GM12873 (cell line): ENCODE data around the gene HPSE.

ENCODE experiments used
- TF ChIP-seq, protein P1 (sequence below): IDR thresholded peaks from 2 replicates; pipeline ENCODE4 v1.5.1; 2012; ENCODE audit warnings: low read depth, mild to moderate bottlenecking, moderate library complexity, low read length, control low read depth; ENCODE audit not compliant: insufficient read depth; ENCODE audit errors: missing control alignments

The HPSE gene

DNA sequence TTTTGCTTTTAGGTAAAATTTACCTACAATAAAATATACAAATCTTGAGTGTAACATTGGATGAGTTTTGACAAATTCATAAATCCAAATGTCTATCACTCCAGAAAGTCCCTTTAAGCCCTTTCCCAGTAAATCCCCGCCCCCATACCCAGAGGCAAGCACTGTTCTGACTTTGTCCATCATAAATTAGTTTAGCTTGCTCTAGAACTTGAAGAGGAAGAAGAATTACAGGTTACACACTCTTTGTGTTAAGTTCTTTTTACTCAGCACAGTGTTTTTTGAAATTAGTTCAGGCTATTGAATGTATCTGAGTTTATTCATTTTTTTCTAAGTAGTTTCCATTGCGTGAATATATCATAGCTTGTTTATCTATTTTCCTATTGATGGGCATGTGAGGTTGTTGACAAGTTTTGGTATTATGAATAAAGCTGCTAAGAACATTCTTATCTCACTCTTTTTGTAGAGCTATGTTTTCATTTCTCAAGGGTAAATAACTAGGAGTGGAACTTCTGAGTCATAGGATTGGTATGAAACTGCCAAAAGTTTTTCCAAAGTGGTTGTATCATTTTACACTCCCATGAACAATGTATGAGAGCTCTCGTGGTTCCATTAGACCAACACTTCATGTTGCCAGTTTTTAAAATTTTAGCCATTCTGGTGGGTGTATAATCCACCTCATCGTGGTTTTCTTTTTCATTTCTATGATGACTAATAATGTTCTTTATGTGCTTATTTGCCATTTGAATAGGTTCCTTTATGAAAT is 22.4 kb upstream of the HPSE start:
- TF ChIP-seq, protein P1, sequence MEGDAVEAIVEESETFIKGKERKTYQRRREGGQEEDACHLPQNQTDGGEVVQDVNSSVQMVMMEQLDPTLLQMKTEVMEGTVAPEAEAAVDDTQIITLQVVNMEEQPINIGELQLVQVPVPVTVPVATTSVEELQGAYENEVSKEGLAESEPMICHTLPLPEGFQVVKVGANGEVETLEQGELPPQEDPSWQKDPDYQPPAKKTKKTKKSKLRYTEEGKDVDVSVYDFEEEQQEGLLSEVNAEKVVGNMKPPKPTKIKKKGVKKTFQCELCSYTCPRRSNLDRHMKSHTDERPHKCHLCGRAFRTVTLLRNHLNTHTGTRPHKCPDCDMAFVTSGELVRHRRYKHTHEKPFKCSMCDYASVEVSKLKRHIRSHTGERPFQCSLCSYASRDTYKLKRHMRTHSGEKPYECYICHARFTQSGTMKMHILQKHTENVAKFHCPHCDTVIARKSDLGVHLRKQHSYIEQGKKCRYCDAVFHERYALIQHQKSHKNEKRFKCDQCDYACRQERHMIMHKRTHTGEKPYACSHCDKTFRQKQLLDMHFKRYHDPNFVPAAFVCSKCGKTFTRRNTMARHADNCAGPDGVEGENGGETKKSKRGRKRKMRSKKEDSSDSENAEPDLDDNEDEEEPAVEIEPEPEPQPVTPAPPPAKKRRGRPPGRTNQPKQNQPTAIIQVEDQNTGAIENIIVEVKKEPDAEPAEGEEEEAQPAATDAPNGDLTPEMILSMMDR: no peak

DNA sequence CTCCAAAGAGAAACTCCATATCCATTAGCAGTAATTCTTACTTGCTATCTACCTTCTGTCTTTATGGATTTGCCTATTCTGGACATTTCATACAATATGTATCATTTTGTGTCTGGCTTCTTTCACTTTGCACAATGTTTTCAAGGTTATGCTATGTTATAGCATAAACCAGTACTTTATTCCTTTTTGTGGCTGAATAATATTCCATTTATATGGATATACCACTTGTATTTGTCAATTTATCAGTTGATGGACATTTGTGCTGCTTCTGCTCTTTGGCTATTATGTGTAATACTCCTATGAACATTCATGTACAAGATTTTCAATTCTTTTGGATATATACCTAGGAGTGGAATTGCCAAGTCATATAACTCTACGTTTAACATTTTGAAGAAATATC is 18.9 kb upstream of the HPSE start:
- TF ChIP-seq, protein P1: no peak

DNA sequence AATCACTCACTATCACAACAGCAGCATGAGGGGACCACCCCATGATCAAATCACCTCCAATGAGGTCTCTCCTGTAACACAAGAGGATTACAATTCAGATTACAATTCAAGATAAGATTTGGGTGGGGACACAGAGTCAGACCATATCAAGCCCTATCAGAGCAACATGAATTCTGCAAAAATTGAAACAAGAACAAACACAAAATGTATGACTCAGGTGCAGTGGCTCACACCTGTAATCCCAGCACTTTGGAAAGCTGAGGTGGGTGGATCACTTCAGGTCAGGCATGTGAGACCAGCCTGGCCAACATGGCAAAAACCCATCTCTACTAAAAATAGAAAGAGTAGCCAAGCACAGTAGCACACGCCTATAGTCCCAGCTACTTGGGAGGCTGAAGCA is 13.4 kb upstream of the HPSE start:
- TF ChIP-seq, protein P1: no peak

DNA sequence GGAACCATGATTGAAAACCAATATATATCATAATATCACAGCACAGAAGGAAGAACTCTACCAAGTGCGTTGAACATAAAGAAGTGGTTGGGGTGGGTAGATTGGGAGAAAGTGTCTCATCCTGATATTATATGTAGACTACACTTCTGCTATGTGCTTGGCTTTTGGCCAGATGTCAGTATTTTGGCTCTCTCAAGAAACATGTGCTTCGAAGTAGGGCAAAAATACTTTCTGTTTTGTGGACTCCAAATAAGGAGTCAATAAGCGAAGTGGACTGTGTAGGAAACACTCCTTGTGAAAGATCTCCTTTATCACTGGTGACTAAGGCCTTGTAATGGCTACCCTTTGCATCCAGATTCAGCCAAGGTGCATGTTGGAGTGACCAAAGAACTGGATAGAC is 7.8 kb upstream of the HPSE start:
- TF ChIP-seq, protein P1: no peak

DNA sequence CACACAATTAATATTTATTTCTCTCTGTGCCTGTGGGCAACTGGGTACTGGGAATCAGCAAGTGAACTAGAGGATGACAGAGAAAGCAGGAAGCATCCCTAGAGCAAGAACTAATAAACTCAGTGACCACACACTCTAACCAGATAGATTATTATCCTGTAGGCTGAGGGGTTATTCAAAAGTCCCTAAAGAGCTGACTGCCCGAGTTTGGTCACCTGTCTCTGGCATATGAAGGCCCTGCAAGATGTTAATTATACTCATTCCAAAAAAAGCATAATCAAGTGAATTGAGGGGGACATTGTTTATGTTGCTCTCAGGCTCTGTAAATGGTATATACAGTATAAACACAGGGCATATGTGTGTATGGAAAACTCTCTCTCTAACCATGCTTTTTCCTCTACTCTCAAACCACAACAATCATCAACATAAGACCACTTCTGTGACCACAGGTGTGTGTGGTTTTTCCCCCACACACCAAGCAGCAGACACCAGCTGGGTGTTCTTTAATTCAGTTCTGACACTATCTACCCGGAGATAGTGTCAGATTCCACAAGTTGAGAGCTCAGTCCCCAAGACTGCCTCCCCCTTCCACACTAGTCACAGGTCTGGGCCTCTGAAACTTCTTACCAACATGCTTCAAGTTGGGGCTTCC is 6.2 kb upstream of the HPSE start:
- TF ChIP-seq, protein P1: no peak

DNA sequence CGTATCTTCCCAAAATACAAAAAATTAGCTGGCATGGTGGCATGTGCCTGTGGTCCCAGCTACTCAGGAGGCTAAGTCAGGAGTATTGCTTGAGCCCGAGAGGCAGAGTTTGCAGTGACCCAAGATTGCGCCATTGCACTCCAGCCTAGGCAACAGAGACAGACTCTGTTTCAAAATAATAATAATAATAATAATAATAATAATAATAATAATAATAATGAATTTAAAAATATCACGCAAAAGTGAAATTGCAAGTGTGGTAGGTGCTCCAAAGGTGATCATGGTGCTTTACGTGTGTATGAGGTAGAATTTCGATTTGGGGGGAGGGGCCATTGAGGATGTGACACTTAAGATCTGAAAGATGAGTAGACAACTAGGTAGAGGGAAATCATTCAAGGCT is 4.9 kb upstream of the HPSE start:
- TF ChIP-seq, protein P1: no peak

DNA sequence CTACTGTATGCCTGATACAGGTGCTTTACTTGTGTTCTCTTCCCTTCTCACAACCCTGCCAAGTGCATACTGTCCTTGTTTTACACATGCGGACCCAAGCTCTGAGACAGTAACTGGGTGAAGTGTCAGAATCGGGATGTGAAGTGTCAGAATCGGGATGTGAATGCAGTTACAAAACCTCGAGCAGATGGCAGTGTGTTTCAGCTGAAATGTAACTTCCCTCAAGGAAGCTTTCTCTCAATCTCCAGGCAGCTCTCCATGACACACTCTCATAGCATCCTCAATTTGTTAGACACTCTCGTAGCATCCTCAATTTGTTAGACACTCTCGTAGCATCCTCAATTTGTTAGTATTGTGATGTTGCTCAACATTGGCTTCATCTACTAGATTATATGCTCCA is 1.1 kb upstream of the HPSE start:
- TF ChIP-seq, protein P1: no peak
